HepG2 (cell line): ENCODE results near the gene TSNAX. TPM values are rescaled to one million over a fixed set of nuclear protein-coding genes. Genes with fewer than 3 reads are reported as not detected.

Experiments used
- ATF7-NPFF ChIP-seq: sonication (generic); formaldehyde crosslinking; IDR thresholded peaks from 2 replicates; pipeline ENCODE4 v1.8.1; 2023; ENCODE audit warnings: mild to moderate bottlenecking, low read depth, missing genetic modification reagents, moderate library complexity
- BCL3 ChIP-seq: sonication (generic); formaldehyde crosslinking; IDR thresholded peaks from 2 replicates; pipeline ENCODE4 v1.5.1; 2020; ENCODE audit warnings: mild to moderate bottlenecking, missing genetic modification reagents, moderate library complexity
- CCAR2 ChIP-seq: fragments of 200-400 bp; formaldehyde crosslinking; optimal IDR thresholded peaks from 2 replicates; pipeline ENCODE3; 2018; ENCODE audit warnings: low read depth, mild to moderate bottlenecking, low read length, moderate library complexity
- HDAC6 ChIP-seq: fragments of 200-600 bp; sonication (generic); IDR thresholded peaks from 2 replicates; pipeline ENCODE4 v1.7.0; 2017; ENCODE audit warnings: mild to moderate bottlenecking, antibody characterized with exemption, low read length, low read depth
- HIVEP1 ChIP-seq: sonication (generic); formaldehyde crosslinking; IDR thresholded peaks from 2 replicates; pipeline ENCODE4 v1.4.0; 2020; ENCODE audit warnings: mild to moderate bottlenecking, missing genetic modification reagents
- HNRNPK ChIP-seq: fragments of 200-400 bp; formaldehyde crosslinking; IDR thresholded peaks from 2 replicates; pipeline ENCODE4 v1.6.1; 2018; ENCODE audit warnings: low read length, low read depth, moderate library complexity, mild to moderate bottlenecking; ENCODE audit not compliant: poor library complexity, severe bottlenecking
- NFE2L1 ChIP-seq: sonication (generic); formaldehyde crosslinking; IDR thresholded peaks from 2 replicates; pipeline ENCODE4 v1.4.0; 2020; ENCODE audit warnings: missing genetic modification reagents, mild to moderate bottlenecking, borderline replicate concordance
- PTBP1 ChIP-seq: fragments of 200-400 bp; formaldehyde crosslinking; IDR thresholded peaks from 2 replicates; pipeline ENCODE4 v1.6.1; 2018; ENCODE audit warnings: low read length, low read depth; ENCODE audit not compliant: poor library complexity, severe bottlenecking
- REXO4 ChIP-seq: sonication (generic); formaldehyde crosslinking; IDR thresholded peaks from 2 replicates; pipeline ENCODE4 v1.8.0; 2022; ENCODE audit warnings: missing genetic modification reagents, mild to moderate bottlenecking, borderline replicate concordance
- RFX1 ChIP-seq: fragments of 450-650 bp; IDR thresholded peaks from 2 replicates; pipeline ENCODE4 v1.6.1; 2017
- RXRA ChIP-seq: sonication (generic); formaldehyde crosslinking; IDR thresholded peaks from 2 replicates; pipeline ENCODE4 v1.5.1; 2020; ENCODE audit warnings: missing genetic modification reagents
- ZBTB3 ChIP-seq: sonication (generic); formaldehyde crosslinking; IDR thresholded peaks from 2 replicates; pipeline ENCODE4 v1.4.0; 2020; ENCODE audit warnings: low read depth, mild to moderate bottlenecking, moderate library complexity, missing genetic modification reagents, borderline replicate concordance
- ZMYM2 ChIP-seq: sonication (generic); formaldehyde crosslinking; IDR thresholded peaks from 2 replicates; pipeline ENCODE4 v1.8.0; 2022; ENCODE audit warnings: mild to moderate bottlenecking, missing genetic modification reagents
- ZNF264 ChIP-seq: sonication (generic); formaldehyde crosslinking; IDR thresholded peaks from 2 replicates; pipeline ENCODE4 v1.4.0; 2020; ENCODE audit warnings: missing genetic modification reagents
- ZNF484 ChIP-seq: sonication (generic); formaldehyde crosslinking; IDR thresholded peaks from 2 replicates; pipeline ENCODE4 v1.5.1; 2020; ENCODE audit warnings: mild to moderate bottlenecking, low read depth, missing genetic modification reagents, borderline replicate concordance
- ZNF558 ChIP-seq: sonication (generic); formaldehyde crosslinking; IDR thresholded peaks from 2 replicates; pipeline ENCODE4 v1.9.0; 2022; ENCODE audit warnings: mild to moderate bottlenecking, missing genetic modification reagents, borderline replicate concordance
- polyA plus RNA-seq, 8 experiments: library from polyadenylated mRNA; depleted of rRNA in 3 of 8; stranded (reverse) in 7 of 8; unstranded in 1 of 8; fragments of >200 nt; fragmentation: Illumina TruSeq in 4 of 8; extraction: Trizol in 4 of 8; gene quantifications; 2 replicates each; pipeline versions ENCODE4 v1.2.1 to v1.2.3, GENCODE V29; 2011 to 2016; ENCODE audit warnings: low read depth in 4 of 8, missing spikeins in 1 of 8, mixed read lengths in 1 of 8; ENCODE audit not compliant: insufficient read depth in 1 of 8
- total RNA-seq, 5 experiments: library from RNA; depleted of rRNA; stranded (reverse); fragments of >200 nt; fragmentation: Illumina TruSeq; extraction: Trizol; gene quantifications; 2 replicates each; pipeline ENCODE4 v1.2.3, GENCODE V29; 2016; ENCODE audit warnings: low read depth in 1 of 5
- TF ChIP-seq, protein P1 (sequence below): sonication (generic); formaldehyde crosslinking; IDR thresholded peaks from 2 replicates; pipeline ENCODE4 v1.5.0; 2020; ENCODE audit warnings: missing genetic modification reagents
- TF ChIP-seq, protein P2 (sequence below): sonication (generic); formaldehyde crosslinking; conservative IDR thresholded peaks from 2 replicates; pipeline ENCODE4 v1.5.0; 2020; ENCODE audit warnings: missing genetic modification reagents
- TF ChIP-seq, protein P3 (sequence below): sonication (generic); formaldehyde crosslinking; IDR thresholded peaks from 2 replicates; pipeline ENCODE4 v1.5.1; 2020; ENCODE audit warnings: missing genetic modification reagents, mild to moderate bottlenecking, borderline replicate concordance

Gene TSNAX
- total and polyA plus RNA-seq, 2 of the 13 experiments (the other 11 are each of a cell fraction or from before 2014, with no cell fraction given) = 13.2 to 46.2 TPM

DNA sequence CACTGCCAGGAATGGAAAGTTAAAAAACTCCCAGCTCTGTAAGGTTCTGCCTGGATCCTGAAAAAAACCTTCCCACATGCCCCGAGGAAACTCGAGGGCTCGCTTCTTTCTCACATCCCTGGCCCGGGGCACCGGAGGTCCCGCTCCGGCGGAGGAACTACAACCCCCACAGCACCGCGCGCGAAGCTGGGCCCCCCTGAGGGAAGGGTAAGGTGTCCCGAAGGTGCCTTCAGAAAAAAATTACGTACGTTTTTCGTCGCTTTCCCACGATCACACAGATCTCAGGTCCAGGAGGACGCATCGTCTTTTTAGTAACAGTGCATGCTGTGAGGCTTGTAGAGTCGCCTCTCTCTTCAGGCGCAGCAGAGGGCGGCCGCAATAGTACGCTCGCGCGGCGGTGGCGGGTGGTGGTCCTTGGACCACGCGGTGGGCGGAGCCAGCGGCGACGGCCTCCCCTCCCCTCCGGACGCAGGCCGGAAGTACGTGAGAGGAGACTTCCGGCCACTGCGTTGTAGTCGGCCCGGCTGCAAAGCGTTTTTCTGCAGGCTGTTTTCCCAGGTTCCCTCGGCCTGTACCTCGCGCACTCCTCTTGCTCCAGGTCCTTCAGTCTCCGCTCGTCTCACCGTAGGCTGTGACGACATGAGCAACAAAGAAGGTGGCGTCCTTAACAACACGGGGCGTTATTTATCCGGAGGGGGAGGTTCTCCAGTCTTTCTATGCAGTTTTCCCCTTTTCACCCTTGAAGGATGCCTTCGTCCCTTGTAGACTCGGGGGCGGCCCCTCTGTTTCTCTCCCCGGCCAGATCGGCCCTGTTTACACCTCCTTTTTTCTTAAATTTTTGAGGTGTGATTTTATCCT lies at the start of gene TSNAX (continued):
- TF ChIP-seq HNRNPK (no peak), CCAR2 (peak; percentile 15), ZMYM2 (CRISPR knock-in tag) (no peak), REXO4 (CRISPR knock-in tag) (no peak), HDAC6 (peak; percentile 47; the same call in 1 of the 2 replicates), RXRA (CRISPR knock-in tag) (peak; percentile 70), BCL3 (no peak), HIVEP1 (CRISPR knock-in tag) (0 out of 2 replicates have a peak, but pooled peaks have one; percentile 46), ATF7-NPFF (CRISPR knock-in tag) (peak; percentile 71; the same call in 1 of the 2 replicates), ZNF558 (CRISPR knock-in tag) (no peak), RFX1 (no peak), ZBTB3 (CRISPR knock-in tag) (no peak), NFE2L1 (CRISPR knock-in tag) (no peak), PTBP1 (no peak), ZNF484 (CRISPR knock-in tag) (no peak), ZNF264 (CRISPR knock-in tag) (no peak)
- TF ChIP-seq, protein P1, sequence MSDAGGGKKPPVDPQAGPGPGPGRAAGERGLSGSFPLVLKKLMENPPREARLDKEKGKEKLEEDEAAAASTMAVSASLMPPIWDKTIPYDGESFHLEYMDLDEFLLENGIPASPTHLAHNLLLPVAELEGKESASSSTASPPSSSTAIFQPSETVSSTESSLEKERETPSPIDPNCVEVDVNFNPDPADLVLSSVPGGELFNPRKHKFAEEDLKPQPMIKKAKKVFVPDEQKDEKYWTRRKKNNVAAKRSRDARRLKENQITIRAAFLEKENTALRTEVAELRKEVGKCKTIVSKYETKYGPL (CRISPR knock-in tag) = no peak
- TF ChIP-seq, protein P2, sequence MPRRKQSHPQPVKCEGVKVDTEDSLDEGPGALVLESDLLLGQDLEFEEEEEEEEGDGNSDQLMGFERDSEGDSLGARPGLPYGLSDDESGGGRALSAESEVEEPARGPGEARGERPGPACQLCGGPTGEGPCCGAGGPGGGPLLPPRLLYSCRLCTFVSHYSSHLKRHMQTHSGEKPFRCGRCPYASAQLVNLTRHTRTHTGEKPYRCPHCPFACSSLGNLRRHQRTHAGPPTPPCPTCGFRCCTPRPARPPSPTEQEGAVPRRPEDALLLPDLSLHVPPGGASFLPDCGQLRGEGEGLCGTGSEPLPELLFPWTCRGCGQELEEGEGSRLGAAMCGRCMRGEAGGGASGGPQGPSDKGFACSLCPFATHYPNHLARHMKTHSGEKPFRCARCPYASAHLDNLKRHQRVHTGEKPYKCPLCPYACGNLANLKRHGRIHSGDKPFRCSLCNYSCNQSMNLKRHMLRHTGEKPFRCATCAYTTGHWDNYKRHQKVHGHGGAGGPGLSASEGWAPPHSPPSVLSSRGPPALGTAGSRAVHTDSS = no peak
- TF ChIP-seq, protein P3, sequence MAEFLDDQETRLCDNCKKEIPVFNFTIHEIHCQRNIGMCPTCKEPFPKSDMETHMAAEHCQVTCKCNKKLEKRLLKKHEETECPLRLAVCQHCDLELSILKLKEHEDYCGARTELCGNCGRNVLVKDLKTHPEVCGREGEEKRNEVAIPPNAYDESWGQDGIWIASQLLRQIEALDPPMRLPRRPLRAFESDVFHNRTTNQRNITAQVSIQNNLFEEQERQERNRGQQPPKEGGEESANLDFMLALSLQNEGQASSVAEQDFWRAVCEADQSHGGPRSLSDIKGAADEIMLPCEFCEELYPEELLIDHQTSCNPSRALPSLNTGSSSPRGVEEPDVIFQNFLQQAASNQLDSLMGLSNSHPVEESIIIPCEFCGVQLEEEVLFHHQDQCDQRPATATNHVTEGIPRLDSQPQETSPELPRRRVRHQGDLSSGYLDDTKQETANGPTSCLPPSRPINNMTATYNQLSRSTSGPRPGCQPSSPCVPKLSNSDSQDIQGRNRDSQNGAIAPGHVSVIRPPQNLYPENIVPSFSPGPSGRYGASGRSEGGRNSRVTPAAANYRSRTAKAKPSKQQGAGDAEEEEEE (CRISPR knock-in tag) = no peak; the same call in 1 of the 2 replicates
